NOMO-1 treated with DMSO at 0.1 percent for 48 hours (cell line): Measurements from ENCODE around the gene OGN.

Source experiments
- DNase-seq: peaks from one replicate; lab custom pipeline; 2025; ENCODE audit not compliant: unreplicated experiment; lab: John Stamatoyannopoulos, UW

The OGN gene

DNA sequence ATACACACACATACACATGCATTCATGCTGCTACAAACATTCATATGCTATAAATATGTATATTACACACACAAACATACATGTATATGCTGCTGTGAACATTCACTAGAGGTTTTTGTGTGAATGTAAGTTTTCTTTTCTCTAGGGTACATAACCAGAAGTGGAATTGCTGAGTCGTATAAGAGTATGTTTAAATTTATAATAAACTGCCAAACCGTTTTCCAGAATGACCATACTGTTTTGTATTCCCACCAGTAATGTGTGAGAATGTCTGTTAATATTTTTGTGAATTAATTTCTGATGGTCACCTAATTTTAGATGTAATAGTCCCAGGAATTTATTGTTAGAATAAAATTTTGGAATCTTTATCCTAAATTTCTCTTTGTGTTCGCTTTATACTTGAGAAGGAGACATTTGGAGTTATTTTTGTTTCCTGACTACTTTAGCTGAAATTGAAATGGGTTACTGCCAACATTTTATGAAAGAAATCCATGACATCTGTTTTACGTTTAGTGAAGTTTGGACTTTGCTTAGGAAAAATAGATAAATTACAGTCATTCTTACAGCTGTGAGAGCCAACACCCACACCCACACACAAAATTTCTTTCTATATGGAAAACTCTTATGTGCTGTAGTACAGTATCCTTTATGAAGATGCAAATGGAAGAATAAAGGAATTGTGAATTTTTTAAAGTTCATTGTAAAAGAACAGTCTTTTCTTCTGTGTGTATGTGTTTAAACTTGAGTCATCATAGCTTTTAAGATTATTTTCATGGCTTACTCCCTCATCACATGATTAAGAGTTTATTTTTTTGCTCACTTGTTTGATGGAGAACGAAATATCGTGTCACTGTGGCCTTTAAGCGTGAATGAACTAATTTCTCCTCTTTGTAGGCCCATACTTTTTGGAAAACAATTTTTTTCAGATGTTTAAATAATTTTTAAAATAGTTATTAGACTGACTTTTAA is 54.3 kb downstream of the OGN start:
- no peak for DNase-seq

DNA sequence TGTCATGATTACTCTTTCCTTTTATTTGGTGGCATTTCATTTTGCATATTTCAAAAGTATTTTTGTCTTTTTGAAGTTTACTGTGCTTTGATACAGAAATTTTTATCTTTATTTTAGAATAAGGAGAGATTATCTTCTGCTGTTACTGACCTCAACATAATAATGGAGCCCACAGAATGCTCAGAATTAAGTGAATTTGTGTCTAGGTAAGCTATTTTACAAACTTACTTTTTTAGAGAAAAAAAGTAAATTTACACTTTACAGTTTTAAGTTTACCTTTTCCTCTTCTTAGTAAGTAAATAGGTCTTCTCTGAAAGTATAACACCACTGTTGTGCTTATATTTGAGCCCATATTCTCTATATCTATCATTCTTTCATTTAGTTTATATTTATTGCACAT is 58.8 kb downstream of the OGN start:
- no peak for DNase-seq

DNA sequence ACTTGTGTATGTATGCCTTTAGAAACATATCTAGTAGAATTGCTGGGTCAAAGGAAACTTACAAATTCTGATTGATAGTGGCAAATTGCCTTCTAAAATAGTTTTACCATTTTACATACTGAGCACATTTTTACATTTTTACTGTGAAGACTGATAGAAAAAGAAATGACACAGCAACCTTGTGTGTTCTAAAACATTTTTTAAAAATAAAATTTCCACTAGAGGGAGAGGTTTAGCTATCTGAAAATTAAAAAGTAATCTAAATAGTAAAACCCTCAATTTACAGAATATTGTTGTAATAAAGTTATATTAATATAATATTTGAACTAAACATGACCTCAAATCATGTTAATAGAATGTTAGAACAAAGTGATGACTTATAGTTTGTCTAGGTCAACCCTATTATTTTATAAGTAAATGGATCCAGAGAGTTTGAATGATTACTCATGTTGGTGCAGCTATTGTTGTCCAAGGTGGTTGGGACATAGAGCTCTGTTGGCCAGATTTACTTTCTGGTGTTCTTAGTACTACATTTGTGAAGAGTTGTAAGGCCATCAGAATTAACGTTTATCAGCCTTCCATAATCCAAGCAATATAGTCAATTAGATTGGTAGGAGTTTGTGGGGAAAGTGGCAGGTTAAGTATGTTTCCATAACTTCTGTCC is 61.4 kb downstream of the OGN start:
- DNase-seq, result no peak

DNA sequence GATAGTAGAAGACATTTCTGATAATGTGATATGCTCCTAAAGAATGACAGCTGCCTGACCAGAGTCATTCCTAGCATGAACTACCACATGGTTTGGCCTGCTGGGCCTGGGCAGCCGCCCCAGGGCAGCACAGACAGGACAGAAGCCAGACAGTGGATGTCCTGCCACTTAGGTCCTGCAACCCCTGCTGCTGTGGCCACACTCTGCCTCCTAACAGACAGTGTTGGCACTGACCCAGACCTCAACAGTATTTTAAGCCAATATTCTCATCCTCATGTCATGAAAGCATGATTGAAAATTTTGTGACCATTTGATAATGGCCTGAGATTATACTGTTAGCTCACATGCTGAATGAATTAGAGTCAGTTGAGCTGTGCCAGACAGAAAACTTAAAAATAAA is 62.8 kb downstream of the OGN start:
- no peak for DNase-seq

DNA sequence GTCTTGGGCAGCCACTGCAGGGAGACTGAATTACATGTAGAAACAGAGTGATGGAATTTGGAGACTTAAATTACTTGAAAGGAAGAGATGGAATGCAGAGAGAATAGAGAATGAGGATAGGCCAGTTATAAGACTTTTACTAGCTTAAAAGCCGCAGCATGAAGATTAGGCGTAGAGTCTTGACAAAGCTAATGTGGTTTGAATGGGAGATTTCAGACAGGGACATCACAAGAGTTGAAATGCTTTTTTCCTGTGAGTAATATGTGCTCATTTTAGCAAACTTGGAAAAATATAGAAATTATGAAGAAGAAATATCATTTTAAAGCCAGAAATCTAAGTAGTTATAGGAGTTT is 71.1 kb downstream of the OGN start:
- no peak for DNase-seq
